Mucosa of descending colon (tissue), 3 donors: ENCODE data around the gene KBTBD8. TPM values are rescaled to one million over a fixed set of nuclear protein-coding genes. Genes with fewer than 3 reads are reported as not detected.

Experiments
- ATAC-seq: fragments of 200-7000 bp; cut with Tn5 transposase; one replicate; pipeline ENCODE4 v1.9.1; 2020; ENCODE audit warnings: mild to moderate bottlenecking, moderate library complexity
- DNase-seq, 3 donors: peaks; one replicate each; pipeline ENCODE4 v3.0.0-alpha.2; 2020
- H3K36me3 ChIP-seq: fragments of 200-600 bp; one replicate; pipeline ENCODE4 v1.8.0; 2021; ENCODE audit warnings: low read depth, mild to moderate bottlenecking
- H3K4me1 ChIP-seq: fragments of 200-600 bp; one replicate; pipeline ENCODE4 v1.8.0; 2021; ENCODE audit warnings: low read depth, mild to moderate bottlenecking
- H3K4me3 ChIP-seq: fragments of 200-600 bp; one replicate; pipeline ENCODE4 v1.8.0; 2021; ENCODE audit warnings: mild to moderate bottlenecking
- H3K9me3 ChIP-seq: fragments of 200-600 bp; one replicate; pipeline ENCODE4 v1.8.0; 2021; ENCODE audit warnings: mild to moderate bottlenecking
- CTCF ChIP-seq: fragments of 200-600 bp; IDR thresholded peaks from one replicate; pipeline ENCODE4 v1.8.0; 2022; ENCODE audit warnings: antibody characterized with exemption, mild to moderate bottlenecking
- intact Hi-C, 2 donors: fragments of 100-400 bp; cut with DNase I in 1 of 2; cut with micrococcal nuclease in 1 of 2; formaldehyde crosslinking; loops; one replicate each; pipeline versions ENCODE4 v1.11.0 to v1.11.1; 2022; cut with DNase I, micrococcal nuclease
- total RNA-seq, 3 donors: library from RNA; stranded (reverse); fragmentation: NEBNext Ultra II Directional in 2 of 3; extraction: Animal tissue kit (Norgen Biotek cat#: 25700) in 2 of 3; gene quantifications; one replicate each; pipeline versions ENCODE4 v1.2.1 to v1.2.4, GENCODE V29; 2021 to 2023
- donor health status: DM: no; HTN: no; CAD: no; lungs with moderate emphysema.
- donor health status: DM: no; HTN: no; CAD: no.
- donor health status: DM: no; HTN: yes; CAD: no.

Gene KBTBD8
- total RNA-seq, 3 donors from 2014 or later = 1.9 to 2.7 (median 2.5) TPM

GRCh38 chr3:67005974-67006373 lies 7.9 kb downstream of the KBTBD8 start:
- TF ChIP-seq CTCF = no peak
- no peak overlapping the region for H3K4me3 ChIP-seq
- no peaks in the 10 kb centered on the region for H3K4me1 ChIP-seq
- DNase-seq (no peak), ATAC-seq (no peak)
- intact Hi-C loops = no loop called here
- no peaks in the 10 kb centered on the region for H3K9me3 ChIP-seq
- no peaks in the 10 kb centered on the region for H3K36me3 ChIP-seq

DNA sequence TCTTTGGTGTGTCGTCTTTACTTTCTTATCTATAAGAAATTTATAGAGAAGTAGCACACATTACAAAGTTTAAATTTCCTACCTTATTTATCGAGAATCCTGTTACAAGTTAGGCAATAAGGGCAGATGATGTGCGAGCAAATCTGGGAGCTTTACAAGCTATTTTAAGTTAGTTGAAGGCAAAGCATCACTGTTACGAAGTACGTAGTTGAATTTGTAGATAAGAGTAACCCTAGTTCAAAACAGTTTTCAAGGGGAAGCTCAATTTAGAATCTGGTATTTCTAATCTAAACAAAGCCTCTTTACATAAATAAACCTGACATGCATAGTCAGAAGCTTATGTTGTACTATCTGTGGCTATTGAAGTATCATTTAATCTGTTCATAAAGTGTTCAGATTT lies 8.4 kb downstream of the KBTBD8 start:
- H3K9me3 ChIP-seq = no peaks in the 10 kb centered on the region
- no peak overlapping the region for H3K4me3 ChIP-seq
- intact Hi-C loops = no loop called here
- DNase-seq (no peak), ATAC-seq (no peak)
- no peak for TF ChIP-seq CTCF
- no peaks in the 10 kb centered on the region for H3K4me1 ChIP-seq
- no peaks in the 10 kb centered on the region for H3K36me3 ChIP-seq

GRCh38 chr3:67008388-67008787 lies 10.3 kb downstream of the KBTBD8 start:
- ATAC-seq (no peak), DNase-seq (no peak)
- no peak for TF ChIP-seq CTCF
- H3K9me3 ChIP-seq = no peaks in the 10 kb centered on the region
- H3K36me3 ChIP-seq = no peaks in the 10 kb centered on the region
- no peak overlapping the region for H3K4me3 ChIP-seq
- intact Hi-C loops = no loop called here
- H3K4me1 ChIP-seq = no peaks in the 10 kb centered on the region

DNA sequence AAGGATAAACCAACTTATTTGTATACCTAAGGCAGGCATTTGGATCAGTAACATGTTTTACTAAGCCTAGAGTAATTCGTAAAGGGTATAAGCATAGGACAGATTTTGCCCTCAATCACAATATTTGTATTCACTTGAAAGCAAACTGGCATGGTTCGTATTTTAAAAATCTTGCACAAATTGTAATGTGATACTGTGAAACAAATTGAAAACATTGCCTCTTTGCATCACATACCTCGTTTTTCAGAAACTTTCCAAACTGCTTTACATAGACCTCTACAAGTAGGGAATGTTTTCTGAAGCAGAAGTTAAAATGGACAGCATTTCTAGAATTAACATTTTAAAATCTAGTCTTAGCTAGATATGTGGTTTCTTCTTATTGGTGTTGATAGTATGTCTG lies 11.6 kb downstream of the KBTBD8 start:
- H3K36me3 ChIP-seq = no peaks in the 10 kb centered on the region
- H3K4me3 ChIP-seq = no peak overlapping the region
- TF ChIP-seq CTCF = no peak
- H3K9me3 ChIP-seq = no peaks in the 10 kb centered on the region
- no peak for DNase-seq
- intact Hi-C loops = no loop called here
- no peak for ATAC-seq
- H3K4me1 ChIP-seq = no peaks in the 10 kb centered on the region

GRCh38 chr3:67011414-67012131 lies 13.5 kb downstream of the KBTBD8 start:
- Histone ChIP-seq H3K9me3 (no peaks in the 10 kb centered on the region), H3K36me3 (no peaks in the 10 kb centered on the region), H3K4me1 (no peaks in the 10 kb centered on the region), H3K4me3 (no peak overlapping the region)
- intact Hi-C loops = no loop called here
- no peak for TF ChIP-seq CTCF
- ATAC-seq (no peak), DNase-seq (no peak)

- no peak overlapping the region for H3K4me3 ChIP-seq
- intact Hi-C loops = no loop called here
- H3K4me1 ChIP-seq = no peaks in the 10 kb centered on the region
- no peaks in the 10 kb centered on the region for H3K36me3 ChIP-seq
- no peak for TF ChIP-seq CTCF
- H3K9me3 ChIP-seq = no peaks in the 10 kb centered on the region
- no peak for ATAC-seq
- DNase-seq = no peak
Measured at GRCh38 chr3:67012564-67012963, 14.5 kb downstream of the KBTBD8 start.
